NCI-H1417 (cell line): Measurements from ENCODE around the gene ATP5ME.
"Not testable (repeated sequence)": the region's sequence is repeated elsewhere in the genome, so short reads cannot be mapped to it uniquely, and the experiment has no call there.

Experiments
- DNase-seq, 3 experiments: peaks; one replicate each; lab custom pipeline; 2025; lab: John Stamatoyannopoulos, UW

Gene ATP5ME

DNA sequence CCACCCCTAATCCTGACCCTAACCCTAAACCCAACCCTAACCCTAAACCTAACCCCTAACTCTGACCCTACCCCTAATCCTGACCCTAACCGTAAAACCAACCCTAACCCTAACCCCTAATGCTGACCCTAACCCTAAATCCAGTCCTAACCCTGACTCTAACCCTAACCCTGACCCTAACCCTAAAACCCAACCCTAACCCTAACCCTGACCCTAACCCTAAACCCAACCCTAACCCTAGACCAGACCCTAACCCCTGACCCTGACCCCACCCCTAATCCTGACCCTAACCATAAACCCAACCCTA is 30.8 kb upstream of the ATP5ME start:
- no peak for DNase-seq

- DNase-seq = no peak
Observed at GRCh38 chr4:704198-704891, 30.3 kb upstream of the ATP5ME start.

GRCh38 chr4:703336-704197 is 29.5 kb upstream of the ATP5ME start:
- DNase-seq = no peak

GRCh38 chr4:702618-703048 is 28.6 kb upstream of the ATP5ME start:
- DNase-seq = no peak

GRCh38 chr4:700587-701264 is 26.6 kb upstream of the ATP5ME start:
- DNase-seq = no peak

DNA sequence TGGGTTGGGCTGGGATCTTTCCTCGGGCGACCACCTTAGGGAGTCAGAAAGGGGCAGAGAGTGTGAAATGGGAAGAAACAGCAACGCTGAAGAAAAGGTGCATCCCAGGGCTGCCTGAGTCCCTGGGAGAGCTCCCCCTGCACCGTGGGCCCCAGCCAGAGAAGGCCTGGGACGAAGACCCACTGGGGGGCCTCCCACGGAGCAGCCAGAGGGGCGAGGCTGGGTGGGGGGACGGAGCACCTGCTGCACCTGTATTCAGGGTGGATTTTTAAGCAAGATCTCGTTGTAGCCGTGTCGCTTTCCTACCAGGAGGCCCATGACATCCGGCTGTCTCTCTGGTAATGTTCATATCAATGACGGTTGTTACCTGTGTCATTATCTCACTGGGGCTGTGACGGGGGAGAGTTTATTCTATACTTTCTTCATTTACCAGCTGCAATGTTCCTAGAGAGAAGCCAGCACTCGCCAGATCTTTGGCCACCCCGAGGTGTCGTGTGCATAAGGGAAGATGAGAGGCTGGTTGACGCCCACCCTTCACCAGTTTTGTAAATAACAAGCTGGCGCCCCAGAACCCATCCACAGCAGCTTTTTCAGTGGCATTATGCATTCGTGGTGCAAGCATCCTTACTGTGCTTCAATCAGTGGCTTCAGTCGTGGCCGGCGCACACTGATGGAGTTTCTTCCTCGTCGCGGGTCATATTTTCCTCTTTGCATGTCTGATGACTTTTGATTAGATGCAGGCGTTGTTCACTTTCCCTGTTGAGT is 25.9 kb upstream of the ATP5ME start:
- no peak for DNase-seq

DNA sequence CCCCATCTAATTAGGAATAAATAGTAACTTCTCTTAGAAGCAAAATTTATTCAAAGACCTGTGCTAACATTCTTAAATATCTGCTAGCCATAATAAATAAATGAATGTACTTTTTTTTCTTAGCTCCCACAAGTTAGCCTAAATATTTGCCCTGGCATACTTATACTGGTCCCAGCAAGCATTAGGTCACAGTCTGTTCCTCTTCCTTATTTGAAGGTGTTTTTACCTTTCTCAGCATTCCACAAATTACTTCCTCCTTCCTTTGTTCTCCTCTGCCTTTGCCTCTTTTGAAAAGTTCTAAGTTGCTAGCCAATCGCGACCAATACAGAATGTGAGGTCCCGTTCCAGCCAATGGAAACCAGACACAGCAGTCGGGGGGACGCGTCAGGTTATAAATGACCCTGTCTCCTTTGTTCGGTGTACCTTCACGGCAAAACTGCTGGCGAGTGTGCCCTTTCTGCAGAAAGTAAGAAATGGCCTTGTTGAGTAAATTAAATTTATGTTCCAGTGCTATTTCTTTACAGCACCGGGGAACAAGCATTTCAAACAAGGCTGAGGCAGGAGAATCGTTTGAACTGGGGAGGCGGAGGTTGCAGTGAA is 20.4 kb upstream of the ATP5ME start:
- DNase-seq = not testable (repeated sequence)

- DNase-seq = peak in 1 of 3 experiments; percentile 21
Observed at GRCh38 chr4:692771-693554, 18.9 kb upstream of the ATP5ME start.

GRCh38 chr4:689723-690122 is 15.6 kb upstream of the ATP5ME start:
- DNase-seq = no peak

- DNase-seq = no peak
Observed at GRCh38 chr4:688854-689681, 15.0 kb upstream of the ATP5ME start, which contains the start of gene SLC49A3. Gene SLC49A3, minus strand, starts transcription at chr4:689151. Its CDS starts 24 bp downstream, at chr4:689127.

DNA sequence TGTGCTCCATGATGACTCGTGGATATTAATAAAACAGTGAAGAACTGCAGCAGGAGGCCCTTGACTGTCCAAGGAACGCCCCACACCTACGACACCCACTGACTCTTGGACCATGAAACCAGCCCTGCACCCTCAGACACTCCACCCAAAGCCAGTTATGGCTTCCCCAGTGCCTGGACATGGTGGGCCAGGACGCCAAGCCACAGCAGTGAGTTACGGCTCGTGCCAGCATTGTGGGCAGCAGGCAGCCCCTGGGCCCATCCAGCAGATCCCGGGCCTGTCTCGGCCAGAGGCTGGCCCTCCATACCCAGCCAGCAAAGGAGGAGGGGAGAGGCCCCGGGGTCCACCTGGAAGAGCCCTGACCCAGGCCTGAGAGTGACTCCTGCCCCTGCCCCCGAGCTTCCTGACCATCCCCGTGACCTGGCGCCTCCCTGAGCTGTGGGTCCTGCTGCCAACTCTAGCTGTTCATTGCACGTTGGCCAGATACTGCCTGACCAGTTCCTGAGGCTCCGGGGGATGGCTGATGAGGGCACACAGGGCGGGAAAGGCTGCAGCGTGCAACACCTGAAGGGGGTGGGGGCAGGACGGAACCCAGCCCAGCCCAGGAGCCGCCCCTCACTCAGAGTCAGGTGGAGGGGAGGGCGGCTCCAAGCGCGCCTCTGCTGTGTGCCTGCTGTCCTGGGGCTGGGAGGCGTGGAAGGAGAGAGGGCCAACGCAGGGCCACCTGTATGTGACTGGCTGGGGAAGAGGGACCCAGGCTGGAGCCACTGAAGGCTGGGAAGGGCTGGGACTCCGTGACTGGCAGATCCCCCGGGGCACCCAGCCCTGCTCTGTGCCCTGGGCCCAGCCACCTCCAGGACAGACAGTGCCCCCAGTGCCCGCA is 14.1 kb upstream of the ATP5ME start:
- no peak for DNase-seq

DNA sequence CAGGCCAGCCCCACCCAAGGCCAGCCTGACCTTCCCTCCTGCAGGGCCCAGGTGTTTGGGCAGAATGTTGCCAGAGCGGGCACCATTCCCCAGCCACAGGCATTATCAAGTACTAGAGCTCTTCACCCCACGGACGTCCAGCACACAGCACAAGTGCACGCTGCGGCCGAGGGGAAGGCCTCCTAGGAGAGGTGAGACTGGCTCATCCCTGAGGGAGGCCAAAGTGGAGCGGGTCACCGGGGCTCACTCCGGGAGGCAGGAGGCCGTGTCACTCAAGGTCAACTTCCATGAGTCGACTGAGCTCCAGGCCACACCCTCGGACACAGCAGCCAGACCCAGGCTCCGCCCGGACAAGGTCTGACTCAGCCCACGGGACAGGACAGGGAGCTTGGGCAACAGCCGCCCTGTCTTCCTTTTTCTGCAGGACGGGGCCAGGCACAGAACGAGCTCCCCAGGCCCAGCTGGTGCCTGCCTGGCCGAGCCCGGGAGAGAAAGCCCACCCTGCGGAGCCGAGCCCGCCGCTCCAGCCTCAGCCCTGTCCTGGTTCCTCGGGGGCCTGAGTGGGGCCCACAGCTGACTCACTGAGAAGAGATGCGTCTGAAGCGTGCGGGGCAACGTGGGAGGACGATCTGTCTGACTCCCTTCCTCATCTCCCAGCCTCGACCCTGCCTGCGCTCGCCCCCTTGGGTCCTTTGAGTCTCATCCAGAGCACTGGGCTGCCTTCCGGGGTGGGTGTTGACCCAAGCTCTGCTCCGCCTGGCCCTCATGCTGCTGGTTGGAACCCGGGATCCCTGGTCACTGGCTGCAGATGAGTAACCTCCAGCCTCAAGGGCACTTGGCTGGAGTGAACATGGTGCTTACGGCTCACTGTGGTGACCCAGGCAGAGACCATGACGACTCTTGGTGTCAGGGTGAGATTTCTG is 13.2 kb upstream of the ATP5ME start:
- no peak for DNase-seq

GRCh38 chr4:686413-687040 is 12.5 kb upstream of the ATP5ME start:
- no peak for DNase-seq

DNA sequence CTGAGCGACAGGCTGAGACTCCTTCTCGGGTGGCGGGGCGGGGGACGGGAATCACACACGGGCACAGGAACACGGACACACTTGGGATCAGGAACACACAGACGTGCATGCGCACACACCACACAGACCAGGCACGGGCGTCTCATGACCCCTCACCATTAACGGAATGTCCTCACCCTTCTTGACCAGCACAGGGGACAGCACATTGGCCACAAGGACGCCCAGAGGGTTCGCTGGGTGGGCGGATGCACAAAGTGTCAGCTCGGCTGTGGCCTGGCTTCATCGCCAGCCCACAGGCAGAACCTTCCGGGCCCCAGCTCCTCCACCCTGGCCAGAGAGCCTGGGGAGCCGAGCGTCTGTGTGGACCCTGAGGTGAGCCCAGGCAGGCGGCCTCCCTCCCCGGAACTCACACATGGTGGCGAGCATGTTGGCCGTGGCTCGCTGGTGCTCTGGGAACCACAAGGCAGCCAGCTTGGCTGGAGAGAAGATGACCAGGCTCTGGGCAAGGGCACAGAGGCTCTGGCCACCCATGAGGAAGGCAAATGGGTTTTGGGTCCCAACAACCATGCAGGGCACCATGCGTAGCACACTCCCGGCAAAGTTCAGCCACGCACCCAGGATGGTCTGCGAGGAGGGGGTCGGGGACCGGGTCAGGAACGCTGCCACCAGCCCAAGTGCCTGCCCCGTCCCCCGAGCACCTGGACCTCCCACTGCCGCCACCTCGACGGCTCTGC is 11.8 kb upstream of the ATP5ME start:
- DNase-seq = no peak

DNA sequence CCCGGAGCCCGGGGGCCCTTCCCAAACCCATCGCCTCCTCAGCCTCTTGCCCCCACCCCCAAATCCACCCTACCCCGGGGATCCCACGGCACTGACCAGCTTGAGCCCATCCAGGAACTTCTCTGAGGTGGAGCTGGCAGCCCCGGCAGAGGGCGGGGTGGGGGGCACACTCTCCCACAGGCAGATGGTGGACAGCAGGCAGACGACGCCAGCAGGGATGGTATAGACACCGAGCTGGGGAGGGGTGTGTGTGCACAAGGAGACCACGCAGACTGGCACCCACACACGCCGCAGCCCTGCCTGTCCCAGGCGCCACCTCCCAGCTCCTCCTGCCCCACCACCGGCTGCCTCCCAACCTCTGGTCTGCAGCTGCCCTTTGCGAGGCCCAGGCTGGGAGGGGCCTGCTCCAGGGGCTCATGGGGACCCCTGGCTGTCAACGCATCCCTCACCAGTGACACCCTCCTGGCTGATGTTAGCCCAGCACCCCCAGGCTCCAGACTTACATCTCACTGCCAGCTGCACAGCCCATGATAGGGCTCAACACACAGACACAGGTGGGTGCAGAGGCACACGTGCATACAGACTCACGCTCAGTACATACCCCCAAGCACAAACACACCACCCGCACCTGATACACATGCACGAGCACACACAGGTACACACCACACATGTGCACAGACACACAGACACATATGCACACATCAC is 10.7 kb upstream of the ATP5ME start:
- no peak for DNase-seq
